OCI-LY3 (cell line): Measurements from ENCODE around the gene DSE.
A peak's percentile ranks its signal among the peaks of the same experiment; 100 is the strongest.

ENCODE experiments used
- H2AFZ ChIP-seq: fragments of 200-600, 300-600 bp; shearing (Covaris generic); 2 replicates; pipeline ENCODE4 v1.6.0; 2014; ENCODE audit warnings: antibody characterized with exemption, low read depth, low read length
- H3K27ac ChIP-seq: fragments of 200-600, 300-600 bp; sonication (generic); 2 replicates; pipeline ENCODE4 v1.5.1; 2014; ENCODE audit warnings: mild to moderate bottlenecking, low read length, moderate library complexity, mixed read lengths
- H3K27me3 ChIP-seq: fragments of 200-600, 300-600 bp; sonication (generic); 2 replicates; pipeline ENCODE4 v1.6.1; 2014; ENCODE audit warnings: low read depth, low read length, mixed read lengths
- H3K36me3 ChIP-seq: fragments of 200-600, 300-600 bp; sonication (generic); replicated peaks from 2 replicates; pipeline ENCODE3; 2014; ENCODE audit warnings: low read depth, low read length, mixed read lengths
- H3K4me1 ChIP-seq: fragments of 300-600, 200-600 bp; sonication (generic); 2 replicates; pipeline ENCODE4 v1.6.1; 2014; ENCODE audit warnings: low read length, mixed read lengths
- H3K4me2 ChIP-seq: fragments of 200-600, 300-600 bp; sonication (generic); 2 replicates; pipeline ENCODE4 v1.6.1; 2014; ENCODE audit warnings: low read length, mixed read lengths
- H3K4me3 ChIP-seq: fragments of 300-600, 200-600 bp; sonication (generic); 2 replicates; pipeline ENCODE4 v1.5.1; 2014; ENCODE audit warnings: antibody characterized with exemption, mild to moderate bottlenecking, low read length, moderate library complexity
- H3K79me2 ChIP-seq: fragments of 300-600, 200-600 bp; shearing (Covaris generic); 2 replicates; pipeline ENCODE4 v1.6.1; 2014; ENCODE audit warnings: mild to moderate bottlenecking, low read length, mixed read lengths
- H3K9ac ChIP-seq: fragments of 300-600, 200-600 bp; shearing (Covaris generic); 2 replicates; pipeline ENCODE4 v1.6.0; 2014; ENCODE audit warnings: mild to moderate bottlenecking, low read length, moderate library complexity
- H3K9me3 ChIP-seq: fragments of 200-600, 300-600 bp; shearing (Covaris generic); 2 replicates; pipeline ENCODE4 v1.6.1; 2014; ENCODE audit warnings: low read length, mixed read lengths; ENCODE audit not compliant: insufficient read depth
- H4K20me1 ChIP-seq: fragments of 200-600, 300-600 bp; sonication (generic); 2 replicates; pipeline ENCODE4 v1.6.1; 2016; ENCODE audit warnings: low read length, mixed read lengths; ENCODE audit not compliant: insufficient read depth
- EZH2phosphoT487 ChIP-seq: fragments of 200-600 bp; shearing (Covaris generic); IDR thresholded peaks from 2 replicates; pipeline ENCODE4 v1.6.1; 2018; ENCODE audit warnings: antibody characterized with exemption, mixed run types, low read depth
- TF ChIP-seq, protein P1 (sequence below): fragments of 200-600, 300-600 bp; sonication (generic); IDR thresholded peaks from 2 replicates; pipeline ENCODE4 v1.5.1; 2014; ENCODE audit warnings: antibody characterized with exemption, low read length, low read depth

Gene DSE

DNA sequence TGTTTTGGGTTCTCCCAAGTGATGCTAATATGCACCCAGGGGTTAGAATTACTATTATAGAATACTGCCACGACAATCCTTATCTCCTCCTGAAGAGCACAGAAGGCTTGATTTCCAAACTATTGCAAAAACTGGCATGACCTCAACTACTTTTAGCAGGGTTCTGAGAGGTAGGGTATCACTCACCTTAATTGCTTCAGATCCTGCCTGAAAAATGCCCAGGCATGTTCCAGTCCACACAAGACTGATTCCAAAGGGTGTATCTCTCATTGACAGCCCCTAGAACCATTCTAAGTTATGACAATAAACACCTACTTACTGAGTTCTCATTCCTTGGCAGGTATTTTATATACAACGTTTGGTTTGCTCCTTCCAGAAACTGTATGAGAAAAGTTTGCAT lies 5.0 kb upstream of the DSE start:
- Histone ChIP-seq H3K27ac (no peak overlapping the region), H3K27me3 (no peaks in the 10 kb centered on the region), H3K4me3 (no peak overlapping the region), H3K4me1 (peaks cover 59% of the 10 kb centered on the region), H2AFZ (no peak overlapping the region), H3K4me2 (no peak overlapping the region), H4K20me1 (no peaks in the 10 kb centered on the region), H3K36me3 (peaks cover 5% of the 10 kb centered on the region), H3K9me3 (no peaks in the 10 kb centered on the region), H3K79me2 (peaks cover 7% of the 10 kb centered on the region; the same call in 1 of the 2 replicates), H3K9ac (no peak overlapping the region)
- TF ChIP-seq, protein P1, sequence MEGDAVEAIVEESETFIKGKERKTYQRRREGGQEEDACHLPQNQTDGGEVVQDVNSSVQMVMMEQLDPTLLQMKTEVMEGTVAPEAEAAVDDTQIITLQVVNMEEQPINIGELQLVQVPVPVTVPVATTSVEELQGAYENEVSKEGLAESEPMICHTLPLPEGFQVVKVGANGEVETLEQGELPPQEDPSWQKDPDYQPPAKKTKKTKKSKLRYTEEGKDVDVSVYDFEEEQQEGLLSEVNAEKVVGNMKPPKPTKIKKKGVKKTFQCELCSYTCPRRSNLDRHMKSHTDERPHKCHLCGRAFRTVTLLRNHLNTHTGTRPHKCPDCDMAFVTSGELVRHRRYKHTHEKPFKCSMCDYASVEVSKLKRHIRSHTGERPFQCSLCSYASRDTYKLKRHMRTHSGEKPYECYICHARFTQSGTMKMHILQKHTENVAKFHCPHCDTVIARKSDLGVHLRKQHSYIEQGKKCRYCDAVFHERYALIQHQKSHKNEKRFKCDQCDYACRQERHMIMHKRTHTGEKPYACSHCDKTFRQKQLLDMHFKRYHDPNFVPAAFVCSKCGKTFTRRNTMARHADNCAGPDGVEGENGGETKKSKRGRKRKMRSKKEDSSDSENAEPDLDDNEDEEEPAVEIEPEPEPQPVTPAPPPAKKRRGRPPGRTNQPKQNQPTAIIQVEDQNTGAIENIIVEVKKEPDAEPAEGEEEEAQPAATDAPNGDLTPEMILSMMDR = no peak
- no peak for TF ChIP-seq EZH2phosphoT487

DNA sequence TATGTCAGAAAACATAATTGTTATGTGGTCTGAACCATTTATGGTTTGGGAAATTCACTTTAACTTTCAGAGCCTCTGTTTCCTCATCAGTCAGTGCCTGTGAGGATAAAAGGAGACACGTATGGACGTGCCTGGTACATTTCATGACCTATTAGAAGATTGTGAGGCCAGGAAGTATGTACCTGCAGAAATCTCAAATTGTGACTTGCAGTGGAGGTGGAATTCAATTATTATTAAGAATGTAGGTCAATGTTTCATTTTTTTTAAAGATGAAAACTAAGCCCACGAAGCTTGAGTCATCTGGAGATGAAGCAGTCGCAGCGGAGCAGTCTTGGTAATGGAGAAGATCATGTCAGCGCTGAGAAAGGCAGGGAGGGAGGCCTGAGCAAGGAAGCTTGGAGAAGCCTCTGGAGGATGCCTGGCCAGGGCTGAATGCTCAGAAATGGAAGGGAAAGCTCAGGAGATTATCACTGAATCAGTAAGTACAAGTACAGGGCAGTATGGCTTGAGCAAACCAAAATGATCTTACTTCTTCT lies 3.9 kb upstream of the DSE start:
- no peak overlapping the region for H3K27ac ChIP-seq

DNA sequence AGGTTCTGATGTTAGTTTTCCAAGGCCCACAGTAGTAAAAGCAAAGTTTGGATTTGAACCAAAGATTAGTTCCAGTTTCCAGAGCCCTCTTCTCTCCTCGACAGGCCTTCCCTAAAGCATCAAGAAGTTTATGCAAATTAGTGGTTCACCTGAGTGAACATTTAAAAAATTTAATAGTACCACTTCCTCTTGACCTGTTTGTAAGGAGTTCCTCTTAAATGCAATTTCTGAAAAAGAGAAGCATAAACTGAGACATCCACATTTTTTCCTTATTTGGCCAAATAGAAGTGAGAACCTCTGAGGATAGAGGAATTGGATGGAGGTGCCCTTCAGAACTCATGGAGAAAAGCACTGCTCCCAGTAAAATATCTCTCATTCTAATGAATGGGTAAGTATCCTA lies 1.2 kb upstream of the DSE start:
- H3K4me3 ChIP-seq = peak overlapping the region; percentile 99
- peaks cover 63% of the 10 kb centered on the region for H3K4me1 ChIP-seq
- no peaks in the 10 kb centered on the region for H3K9me3 ChIP-seq
- H3K27me3 ChIP-seq = no peaks in the 10 kb centered on the region
- peak overlapping the region; percentile 93 for H3K9ac ChIP-seq
- no peak overlapping the region for H2AFZ ChIP-seq
- peaks cover 21% of the 10 kb centered on the region for H3K36me3 ChIP-seq
- H3K4me2 ChIP-seq = peak overlapping the region; percentile 90
- peaks cover 45% of the 10 kb centered on the region for H3K79me2 ChIP-seq
- peaks cover 15% of the 10 kb centered on the region for H4K20me1 ChIP-seq
- peak overlapping the region; percentile 94 for H3K27ac ChIP-seq
- TF ChIP-seq, protein P1 = no peak
- TF ChIP-seq EZH2phosphoT487 = no peak

More for the DNA sequence above, 3.9 kb upstream of the DSE start:
- H3K4me3 ChIP-seq = no peak overlapping the region
- H3K36me3 ChIP-seq = peaks cover 7% of the 10 kb centered on the region
- H4K20me1 ChIP-seq = no peaks in the 10 kb centered on the region
- TF ChIP-seq EZH2phosphoT487 = no peak
- TF ChIP-seq, protein P1 = no peak
- no peaks in the 10 kb centered on the region for H3K27me3 ChIP-seq
- no peaks in the 10 kb centered on the region for H3K9me3 ChIP-seq
- H3K9ac ChIP-seq = no peak overlapping the region
- H3K4me1 ChIP-seq = peaks cover 60% of the 10 kb centered on the region
- peaks cover 18% of the 10 kb centered on the region for H3K79me2 ChIP-seq
- H2AFZ ChIP-seq = no peak overlapping the region
- no peak overlapping the region for H3K4me2 ChIP-seq

DNA sequence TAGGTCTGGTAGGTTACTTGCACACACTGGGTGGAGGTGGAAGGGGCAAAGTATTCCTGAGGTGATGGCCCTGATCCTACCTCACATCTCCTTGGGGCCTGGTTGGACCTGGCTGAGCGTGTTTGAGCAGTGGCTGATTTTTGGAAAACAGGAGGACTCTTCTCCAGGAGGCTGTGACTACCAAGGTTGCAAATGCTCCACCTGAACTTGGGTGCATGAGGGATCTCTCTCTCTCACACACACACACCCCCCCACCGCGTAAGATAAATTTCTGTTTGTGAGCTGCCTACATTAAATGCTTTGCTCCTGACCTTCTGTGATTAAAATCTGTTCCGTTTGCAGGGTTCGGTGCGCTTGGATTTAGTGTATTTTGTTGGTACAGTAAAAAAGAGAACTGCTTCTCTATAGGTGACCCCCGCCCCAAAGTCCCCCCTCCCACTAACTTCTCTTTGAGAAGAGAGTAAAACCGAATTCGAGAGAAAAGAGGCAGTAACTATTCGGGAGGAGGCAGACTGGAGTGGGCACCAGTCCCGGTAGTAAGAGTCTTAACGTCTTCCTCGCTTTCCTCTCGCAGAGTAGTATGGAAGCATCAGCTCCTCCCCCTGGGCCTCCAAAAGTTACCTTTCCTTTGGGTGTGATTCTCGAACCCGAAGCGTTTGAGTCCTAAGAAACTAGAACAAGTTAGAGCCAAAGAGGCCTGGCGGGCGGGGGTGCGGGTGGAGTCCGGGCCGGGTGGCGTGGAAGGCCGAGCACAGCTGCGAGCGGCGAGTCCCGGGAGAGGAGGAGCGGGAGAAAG lies 585 bp upstream of the DSE start:
- Histone ChIP-seq H4K20me1 (peaks cover 20% of the 10 kb centered on the region), H2AFZ (no peak overlapping the region), H3K9ac (peak overlapping the region; percentile 93), H3K4me1 (peaks cover 63% of the 10 kb centered on the region), H3K4me2 (peak overlapping the region; percentile 90), H3K4me3 (peak overlapping the region; percentile 99), H3K27ac (peak overlapping the region; percentile 94), H3K9me3 (no peaks in the 10 kb centered on the region), H3K27me3 (no peaks in the 10 kb centered on the region), H3K36me3 (peaks cover 26% of the 10 kb centered on the region), H3K79me2 (peaks cover 52% of the 10 kb centered on the region)
- no peak for TF ChIP-seq EZH2phosphoT487
- TF ChIP-seq, protein P1 = no peak
